HG02588 (cell line): ENCODE results near the gene SETX.
"Not testable (repeated sequence)": the region's sequence is repeated elsewhere in the genome, so short reads cannot be mapped to it uniquely, and the experiment has no call there.

Experiments
- ATAC-seq: cut with Tn5 transposase; IDR thresholded peaks from one replicate; pipeline ENCODE4 v1.9.1; 2021; ENCODE audit warnings: mild to moderate bottlenecking, moderate library complexity; ENCODE audit not compliant: unreplicated experiment

SETX gene

DNA sequence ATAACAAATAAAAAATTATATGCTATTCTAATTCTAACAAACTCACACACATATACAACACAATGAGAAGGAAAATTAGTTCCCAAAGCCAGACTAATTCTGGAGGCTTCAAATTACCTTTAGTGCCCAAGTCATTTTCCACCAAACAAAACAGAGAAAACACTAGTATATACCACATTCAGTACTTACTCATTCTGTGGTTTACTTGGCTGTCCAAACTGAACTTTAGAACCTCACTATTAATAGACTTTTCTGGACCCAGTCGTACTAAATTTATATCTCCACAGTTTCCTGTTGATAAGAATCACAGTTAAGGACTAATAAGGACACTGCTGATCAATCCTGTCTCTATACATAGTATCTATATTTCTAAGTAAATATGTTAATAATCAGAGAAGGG lies 66.4 kb downstream of the SETX start:
- no peak for ATAC-seq

GRCh38 chr9:132287256-132287760 lies 67.5 kb downstream of the SETX start:
- ATAC-seq, result no peak

- ATAC-seq, result no peak
Observed at GRCh38 chr9:132283863-132284262, 70.9 kb downstream of the SETX start.

DNA sequence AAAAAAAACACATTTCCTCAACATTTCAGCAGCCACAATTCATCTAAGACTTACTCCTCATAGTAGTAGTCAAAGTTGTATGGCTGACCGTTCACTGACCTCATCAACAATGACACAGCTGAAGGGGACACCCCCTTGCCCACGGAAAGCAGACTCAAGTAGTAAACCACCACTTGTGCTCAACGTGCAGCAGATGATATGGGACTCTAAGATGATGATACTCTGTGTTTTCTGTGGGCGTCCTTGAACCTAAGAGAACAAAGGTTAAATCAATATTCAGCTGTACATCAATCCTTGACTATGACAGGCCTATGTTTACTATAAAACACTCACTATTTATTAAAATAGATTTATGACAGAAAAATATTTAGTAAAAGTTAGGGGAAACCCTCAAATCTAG lies 71.6 kb downstream of the SETX start:
- ATAC-seq, result no peak

- ATAC-seq, result no peak
Observed at GRCh38 chr9:132274861-132275260, 79.9 kb downstream of the SETX start.

GRCh38 chr9:132269704-132270516 lies 84.9 kb downstream of the SETX start:
- ATAC-seq, result not testable (repeated sequence)

DNA sequence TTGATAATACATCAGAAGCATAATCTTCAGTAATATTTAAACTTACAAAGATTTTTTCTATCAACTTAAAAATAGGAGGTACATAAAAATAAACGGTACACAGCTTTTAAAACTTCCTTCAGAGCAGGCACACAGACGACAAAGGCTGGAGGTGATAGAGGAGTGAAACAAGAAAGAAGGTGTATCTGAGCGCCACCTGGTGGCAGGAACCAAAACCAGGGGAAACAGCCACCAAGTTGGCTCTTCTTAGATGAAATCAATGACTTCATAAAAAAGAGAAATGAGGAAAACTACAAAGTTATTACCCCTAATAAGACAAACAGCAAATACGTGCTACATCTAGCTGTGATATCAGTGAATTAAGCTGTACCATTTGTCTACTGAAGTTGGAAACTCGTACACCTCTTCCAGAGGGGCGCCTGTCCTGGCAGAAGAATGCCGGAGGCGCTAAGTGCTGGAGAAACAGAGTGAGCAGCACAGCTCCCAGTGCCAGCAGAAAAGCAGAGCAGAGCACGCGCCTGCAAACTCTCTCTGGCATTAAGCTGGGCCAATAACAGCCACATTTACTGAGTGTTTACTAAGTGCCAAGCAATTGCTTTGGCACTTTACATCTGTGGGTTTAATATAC lies 85.9 kb downstream of the SETX start:
- ATAC-seq, result no peak

GRCh38 chr9:132267660-132268059 lies 87.1 kb downstream of the SETX start:
- ATAC-seq, result no peak

DNA sequence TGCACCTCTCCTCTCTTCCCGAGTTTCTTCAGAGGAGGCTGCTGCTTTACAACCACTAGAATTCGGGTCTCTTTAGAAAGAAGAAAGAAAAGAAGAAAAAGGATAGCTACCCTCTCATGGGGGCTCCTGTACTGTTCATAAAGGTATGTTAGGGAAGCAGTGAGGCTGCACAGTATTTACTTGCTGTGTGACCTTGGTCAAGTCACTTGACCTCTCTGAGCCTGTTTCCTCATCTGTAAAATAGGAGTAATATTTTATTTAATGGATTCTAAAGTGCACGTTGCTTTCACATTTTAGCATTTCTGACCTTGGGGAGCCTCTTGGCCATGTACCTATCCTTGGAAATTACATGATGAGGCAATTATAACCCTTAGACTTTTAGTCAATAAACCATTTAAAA lies 88.8 kb downstream of the SETX start:
- ATAC-seq, result no peak

DNA sequence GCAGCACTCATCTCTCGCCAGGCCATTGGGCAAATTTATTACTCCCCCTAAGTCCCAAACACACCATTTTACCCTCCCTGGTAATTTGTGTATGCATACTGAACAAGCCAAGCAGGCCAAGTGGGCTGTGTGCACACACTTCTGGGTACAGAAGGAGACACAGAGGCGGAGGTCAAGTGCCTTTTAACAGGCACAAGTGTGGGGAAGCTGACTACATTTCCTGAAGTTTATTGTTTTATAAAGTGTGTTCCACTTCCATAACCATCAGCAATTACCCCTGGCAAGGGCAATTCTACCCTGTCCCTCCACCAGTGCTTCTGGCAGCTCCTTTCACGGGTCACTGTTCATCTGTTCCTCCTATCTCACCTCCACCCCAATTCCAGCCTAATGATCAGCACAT lies 93.9 kb downstream of the SETX start:
- no peak for ATAC-seq

DNA sequence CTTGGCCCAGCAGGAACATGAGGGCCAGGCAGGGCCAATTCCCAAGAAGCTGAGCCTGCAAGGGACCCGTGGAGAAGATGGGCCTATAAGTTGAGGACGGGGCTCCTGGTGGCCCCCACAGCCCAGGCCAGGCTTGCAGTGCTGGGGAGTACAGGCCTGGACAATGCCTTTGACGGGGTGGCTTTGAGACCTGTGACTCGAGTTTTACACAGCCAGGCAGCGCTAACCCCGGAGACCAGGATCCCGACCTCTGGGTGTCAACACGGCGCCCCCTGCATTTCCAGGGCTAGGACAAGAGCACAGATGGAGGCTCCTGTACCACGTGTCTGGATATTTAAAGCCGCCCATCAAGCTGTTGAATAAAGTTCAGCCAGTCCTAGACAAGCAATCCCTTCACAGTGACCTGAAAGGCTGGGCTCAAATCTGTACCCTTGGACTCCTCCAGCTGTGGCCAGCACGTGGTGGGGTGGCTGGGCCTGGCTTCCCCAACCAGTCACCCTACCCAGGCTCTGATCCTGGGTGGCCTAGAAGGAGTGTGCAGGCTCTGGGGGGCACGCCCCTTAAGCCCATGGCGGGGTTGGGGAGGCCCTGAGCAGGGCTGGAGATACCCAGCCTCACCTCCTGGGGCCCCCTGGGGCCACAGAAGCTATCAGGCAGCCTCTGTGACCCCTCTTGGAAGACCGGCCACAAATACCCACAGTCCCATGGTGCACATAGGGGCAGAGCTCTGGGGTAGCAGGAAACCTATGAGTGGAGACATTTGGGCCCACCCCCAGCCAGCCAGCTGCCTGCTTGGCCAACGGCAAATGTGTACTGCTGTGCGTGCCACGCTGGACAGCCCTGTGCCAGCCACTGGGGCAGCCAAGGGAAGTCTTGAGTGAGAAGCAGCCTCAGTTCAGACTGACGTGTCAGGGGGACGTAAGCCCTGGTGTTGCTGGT lies 104.2 kb downstream of the SETX start:
- no peak for ATAC-seq

DNA sequence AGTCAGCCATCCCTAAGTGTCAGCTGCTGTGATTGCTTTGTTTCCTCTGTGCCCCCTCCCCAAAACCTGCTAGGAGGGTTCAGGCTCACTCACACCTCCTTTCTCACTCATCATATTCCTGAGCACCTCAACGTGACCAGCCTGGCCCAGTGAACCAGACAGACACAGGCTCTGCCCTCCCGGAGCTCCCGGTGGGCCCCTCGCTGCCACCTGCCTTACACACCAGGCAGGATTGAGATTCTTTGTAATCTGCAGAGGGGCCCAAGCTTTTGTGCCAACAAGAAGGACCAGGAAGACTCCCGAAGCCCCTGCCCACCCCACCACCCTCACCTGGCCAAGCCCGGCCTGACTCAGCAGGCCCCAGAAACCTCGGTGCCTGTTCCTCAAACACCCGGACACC lies 105.1 kb downstream of the SETX start:
- no peak for ATAC-seq

DNA sequence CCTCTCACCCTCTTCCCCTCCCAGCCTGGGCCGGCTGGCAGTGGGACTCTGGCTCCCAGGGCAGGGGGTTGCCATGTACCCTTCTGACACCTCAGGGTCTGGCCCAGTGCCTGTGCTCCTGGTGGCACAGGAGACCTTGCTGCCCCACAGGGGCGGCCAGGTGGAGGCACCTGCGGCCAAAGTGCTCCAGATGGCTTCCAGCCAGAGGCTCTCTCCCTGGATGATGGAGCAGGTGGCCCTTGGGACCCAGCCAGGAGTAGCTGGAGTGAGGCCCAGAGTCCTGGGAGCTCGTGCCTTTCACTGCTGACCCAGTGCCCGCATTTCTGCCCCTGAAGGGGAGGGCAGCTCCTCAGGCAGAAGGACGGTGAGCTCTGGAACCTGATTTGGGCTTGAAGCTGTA lies 105.7 kb downstream of the SETX start:
- no peak for ATAC-seq

DNA sequence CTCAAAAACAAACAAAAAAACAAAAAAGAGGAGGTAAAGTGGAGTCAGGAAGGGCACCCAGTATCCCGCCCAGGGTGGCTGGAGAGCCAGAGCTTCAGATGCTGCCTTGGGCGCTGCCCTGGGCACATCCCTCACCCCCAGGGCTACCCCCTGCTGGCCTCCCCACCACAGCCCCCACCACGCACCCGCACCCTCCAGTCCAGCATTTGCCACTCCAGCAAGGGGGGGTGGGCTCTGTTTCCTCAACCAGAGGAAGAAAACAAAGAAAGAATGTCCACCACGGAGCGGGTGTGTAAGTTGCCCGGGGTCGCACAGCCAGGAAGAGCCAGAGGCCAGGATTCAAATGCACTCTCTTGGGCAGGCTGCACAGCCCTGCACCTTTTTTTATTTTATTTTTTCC lies 106.8 kb downstream of the SETX start:
- ATAC-seq, result no peak

DNA sequence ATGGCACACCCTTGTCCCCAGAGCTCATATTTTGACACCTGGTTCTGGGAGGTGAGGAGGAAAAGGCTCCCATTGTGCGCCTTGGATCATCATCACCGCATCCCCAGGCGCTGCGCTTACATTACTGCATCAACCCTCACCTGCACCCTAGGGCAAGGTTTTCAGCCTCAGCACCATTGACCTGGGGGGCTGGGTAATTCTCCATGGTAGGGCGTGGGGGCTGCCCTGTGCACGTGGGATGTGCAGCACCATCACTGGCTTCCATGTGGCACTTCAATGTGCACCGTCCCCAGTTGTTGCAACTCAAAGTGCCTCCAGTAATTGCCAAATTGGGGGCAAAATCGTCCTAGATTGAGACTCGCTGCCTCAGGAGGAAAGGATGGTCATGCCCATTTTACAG lies 109.3 kb downstream of the SETX start:
- no peak for ATAC-seq

GRCh38 chr9:132244582-132245455 lies 110.0 kb downstream of the SETX start:
- no peak for ATAC-seq

GRCh38 chr9:132243156-132244074 lies 111.4 kb downstream of the SETX start:
- no peak for ATAC-seq

DNA sequence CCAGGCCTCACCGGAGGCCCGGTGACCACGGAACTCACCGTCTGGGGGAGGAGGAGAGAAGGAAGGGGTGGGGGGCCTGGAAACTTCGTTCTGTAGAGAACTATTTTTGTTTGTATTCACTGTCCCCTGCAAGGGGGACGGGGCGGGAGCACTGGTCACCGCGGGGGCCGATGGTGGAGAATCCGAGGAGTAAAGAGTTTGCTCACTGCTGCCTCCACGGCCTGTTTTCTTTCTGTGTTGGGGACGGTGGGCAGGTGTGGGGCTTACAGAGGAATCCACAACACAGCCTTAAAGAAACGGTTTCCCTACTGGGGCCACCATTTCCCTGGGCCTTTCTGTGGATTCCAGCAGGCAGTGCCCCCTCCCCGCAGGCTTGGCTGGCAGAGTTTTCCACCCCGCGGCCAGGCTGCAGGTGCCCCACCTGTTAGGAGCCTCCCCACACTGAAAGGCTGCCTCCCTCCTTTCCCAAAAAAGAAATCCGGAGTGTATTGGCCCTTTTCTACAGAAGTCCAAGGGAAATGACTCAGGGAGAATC lies 112.1 kb downstream of the SETX start:
- no peak for ATAC-seq
